PC-9 (cell line): ENCODE measurements around the gene CTNNAL1.

ENCODE experiments used
- EZH2 ChIP-seq: fragments of 200-600 bp; sonication (generic); IDR thresholded peaks from 2 replicates; pipeline ENCODE4 v1.8.0; 2017; ENCODE audit warnings: antibody characterized with exemption, low read depth
- TF ChIP-seq, protein P1 (sequence below): fragments of 200-600 bp; sonication (generic); conservative IDR thresholded peaks from 2 replicates; pipeline ENCODE4 v1.6.1; 2017; ENCODE audit warnings: mixed run types, antibody characterized with exemption, mild to moderate bottlenecking, moderate library complexity

DNA sequence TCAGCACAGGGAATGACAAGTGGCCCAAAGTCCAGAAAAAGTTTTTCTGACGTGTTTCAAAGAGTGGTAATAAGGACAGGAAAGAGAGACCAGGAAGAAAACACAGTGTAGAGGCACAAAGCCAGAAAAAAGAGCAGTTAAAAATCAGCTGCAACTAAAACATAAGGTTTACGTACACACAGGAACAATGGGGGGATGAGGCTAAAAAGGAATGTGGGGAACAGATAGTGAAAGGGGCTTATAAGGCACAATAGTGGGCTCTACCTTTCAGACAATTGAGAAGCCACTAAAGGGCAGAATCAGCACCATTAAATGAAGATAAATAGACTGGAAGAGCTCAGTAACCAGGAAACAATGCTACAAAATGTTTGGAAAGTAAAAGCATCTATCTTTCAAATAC lies 84.9 kb downstream of the CTNNAL1 start:
- TF ChIP-seq, protein P1, sequence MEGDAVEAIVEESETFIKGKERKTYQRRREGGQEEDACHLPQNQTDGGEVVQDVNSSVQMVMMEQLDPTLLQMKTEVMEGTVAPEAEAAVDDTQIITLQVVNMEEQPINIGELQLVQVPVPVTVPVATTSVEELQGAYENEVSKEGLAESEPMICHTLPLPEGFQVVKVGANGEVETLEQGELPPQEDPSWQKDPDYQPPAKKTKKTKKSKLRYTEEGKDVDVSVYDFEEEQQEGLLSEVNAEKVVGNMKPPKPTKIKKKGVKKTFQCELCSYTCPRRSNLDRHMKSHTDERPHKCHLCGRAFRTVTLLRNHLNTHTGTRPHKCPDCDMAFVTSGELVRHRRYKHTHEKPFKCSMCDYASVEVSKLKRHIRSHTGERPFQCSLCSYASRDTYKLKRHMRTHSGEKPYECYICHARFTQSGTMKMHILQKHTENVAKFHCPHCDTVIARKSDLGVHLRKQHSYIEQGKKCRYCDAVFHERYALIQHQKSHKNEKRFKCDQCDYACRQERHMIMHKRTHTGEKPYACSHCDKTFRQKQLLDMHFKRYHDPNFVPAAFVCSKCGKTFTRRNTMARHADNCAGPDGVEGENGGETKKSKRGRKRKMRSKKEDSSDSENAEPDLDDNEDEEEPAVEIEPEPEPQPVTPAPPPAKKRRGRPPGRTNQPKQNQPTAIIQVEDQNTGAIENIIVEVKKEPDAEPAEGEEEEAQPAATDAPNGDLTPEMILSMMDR: no peak
- no peak for TF ChIP-seq EZH2
